Measurements from ENCODE around the gene GGT6.

The GGT6 gene

GRCh38 chr17:4560421-4560820, at the start of gene GGT6:
Gene GGT6, minus strand, starts transcription at chr17:4560577. Its CDS starts 56 bp downstream, at chr17:4560521.
- Histone ChIP-seq H3K4me3 (ENCODE audit: low read depth in 1 of 2, low read length in 2 of 2) (no peak within 1 kb of the TSS), H3K9ac (ENCODE audit: low read depth, low read length) (no peak within 1 kb of the TSS), H3K4me2 (ENCODE audit: insufficient read depth, low read length) (no peak within 1 kb of the TSS)

GRCh38 chr17:4610162-4610561, 49.8 kb upstream of the GGT6 start:
- Histone ChIP-seq H2AFZ (ENCODE audit: low read depth, low read length) (no peak overlapping the region), H3K27ac (ENCODE audit: low read length) (no peak overlapping the region), H3K9me3 (ENCODE audit: insufficient read depth, low read length, severe bottlenecking) (no peaks in the 10 kb centered on the region), H3K9ac (ENCODE audit: low read depth, low read length) (no peak overlapping the region), H3K4me3 (ENCODE audit: low read depth in 1 of 2, low read length in 2 of 2) (no peak overlapping the region), H3K4me2 (ENCODE audit: insufficient read depth, low read length) (no peak overlapping the region), H3K36me3 (ENCODE audit: insufficient read depth, low read length) (no peaks in the 10 kb centered on the region), H3K4me1 (ENCODE audit: insufficient read depth, low read length) (peaks cover 6% of the 10 kb centered on the region), H3K79me2 (ENCODE audit: insufficient read depth, low read length) (no peaks in the 10 kb centered on the region), H4K20me1 (ENCODE audit: insufficient read depth, low read length) (no peaks in the 10 kb centered on the region), H3K27me3 (ENCODE audit: insufficient read depth, low read length, poor library complexity) (peaks cover 4% of the 10 kb centered on the region)
- DNase-seq (no peak), ATAC-seq (ENCODE audit: insufficient read depth, low read depth) (no peak)
- TF ChIP-seq EZH2 (IDR thresholded peaks at IDR 0.05; ENCODE audit: borderline replicate concordance, low read depth, low read length, severe bottlenecking) (no peak), CTCF (IDR thresholded peaks at IDR 0.05; ENCODE audit: borderline replicate concordance, extremely low read depth, low read length, poor library complexity, severe bottlenecking) (no peak)

More at GRCh38 chr17:4560421-4560820, at the start of gene GGT6:
- no peak within 1 kb of the TSS for H2AFZ ChIP-seq (ENCODE audit: low read depth, low read length)
- no peak within 1 kb of the TSS for H3K27ac ChIP-seq (ENCODE audit: low read length)
- H3K9me3 ChIP-seq (ENCODE audit: insufficient read depth, low read length, severe bottlenecking): no peaks in the 10 kb centered on the region
- ATAC-seq (ENCODE audit: insufficient read depth, low read depth) (no peak), DNase-seq (no peak)
- no peaks in the 10 kb centered on the region for H3K36me3 ChIP-seq (ENCODE audit: insufficient read depth, low read length)
- no peaks in the 10 kb centered on the region for H4K20me1 ChIP-seq (ENCODE audit: insufficient read depth, low read length)
- TF ChIP-seq CTCF (IDR thresholded peaks at IDR 0.05; ENCODE audit: borderline replicate concordance, extremely low read depth, low read length, poor library complexity, severe bottlenecking): no peak
- no peak for TF ChIP-seq EZH2 (IDR thresholded peaks at IDR 0.05; ENCODE audit: borderline replicate concordance, low read depth, low read length, severe bottlenecking)
- peaks cover 12% of the 10 kb centered on the region for H3K4me1 ChIP-seq (ENCODE audit: insufficient read depth, low read length)
- H3K79me2 ChIP-seq (ENCODE audit: insufficient read depth, low read length): no peaks in the 10 kb centered on the region
- no peaks in the 10 kb centered on the region for H3K27me3 ChIP-seq (ENCODE audit: insufficient read depth, low read length, poor library complexity)

DNA sequence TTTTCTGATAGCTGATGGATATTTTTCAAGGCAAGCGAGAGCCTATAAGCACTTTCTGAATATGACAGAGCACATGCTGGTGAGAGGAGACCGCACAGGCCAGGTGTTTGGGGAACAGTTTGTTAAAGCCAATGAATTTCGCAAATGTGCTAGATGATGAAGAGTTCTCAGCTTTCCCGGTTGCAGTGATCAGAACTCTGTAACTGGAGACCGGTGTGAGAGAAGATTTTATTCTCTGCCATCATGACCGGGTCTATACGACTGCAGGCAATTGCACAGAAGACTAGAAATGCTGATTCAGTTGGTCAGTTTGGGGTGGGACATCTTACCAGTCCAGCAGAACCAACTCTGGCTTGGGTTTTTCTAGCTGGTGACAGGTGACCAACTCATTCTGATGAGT, 49.4 kb upstream of the GGT6 start:
- ATAC-seq (ENCODE audit: insufficient read depth, low read depth): no peak

More for the DNA sequence above, 49.4 kb upstream of the GGT6 start:
- TF ChIP-seq EZH2 (IDR thresholded peaks at IDR 0.05; ENCODE audit: borderline replicate concordance, low read depth, low read length, severe bottlenecking) (no peak), CTCF (IDR thresholded peaks at IDR 0.05; ENCODE audit: borderline replicate concordance, extremely low read depth, low read length, poor library complexity, severe bottlenecking) (no peak)
- H3K9ac ChIP-seq (ENCODE audit: low read depth, low read length): no peak overlapping the region
- H3K4me2 ChIP-seq (ENCODE audit: insufficient read depth, low read length): no peak overlapping the region
- no peaks in the 10 kb centered on the region for H3K36me3 ChIP-seq (ENCODE audit: insufficient read depth, low read length)
- H3K27me3 ChIP-seq (ENCODE audit: insufficient read depth, low read length, poor library complexity): peaks cover 4% of the 10 kb centered on the region
- H3K79me2 ChIP-seq (ENCODE audit: insufficient read depth, low read length): no peaks in the 10 kb centered on the region
- H3K27ac ChIP-seq (ENCODE audit: low read length): no peak overlapping the region
- H3K4me1 ChIP-seq (ENCODE audit: insufficient read depth, low read length): peaks cover 6% of the 10 kb centered on the region
- H4K20me1 ChIP-seq (ENCODE audit: insufficient read depth, low read length): no peaks in the 10 kb centered on the region
- H3K9me3 ChIP-seq (ENCODE audit: insufficient read depth, low read length, severe bottlenecking): no peaks in the 10 kb centered on the region
- DNase-seq: no peak
- H3K4me3 ChIP-seq (ENCODE audit: low read depth in 1 of 2, low read length in 2 of 2): no peak overlapping the region
- H2AFZ ChIP-seq (ENCODE audit: low read depth, low read length): no peak overlapping the region

All from DND-41 (cell line).